H1 (cell line): Measurements from ENCODE around the gene SEPTIN7. TPM values are rescaled to one million over a fixed set of nuclear protein-coding genes. Genes with fewer than 3 reads are reported as not detected.

Source experiments
- BACH1 ChIP-seq: IDR thresholded peaks from 2 replicates; pipeline ENCODE4 v1.6.1; 2012; ENCODE audit warnings: low read length, improper control_type of control experiment
- BCL11A ChIP-seq, 2 experiments: IDR thresholded peaks; one replicate each; pipeline ENCODE4 v1.6.1; 2011; ENCODE audit warnings: low read depth in 2 of 2, low read length in 2 of 2, mild to moderate bottlenecking in 2 of 2
- BRCA1 ChIP-seq: IDR thresholded peaks from 2 replicates; pipeline ENCODE4 v1.6.1; 2012; ENCODE audit warnings: low read depth, low read length, improper control_type of control experiment
- CBX5 ChIP-seq: fragments of 300-800, 300-1000 bp; sonication (generic); IDR thresholded peaks from 2 replicates; pipeline ENCODE4 v1.7.1; 2016; ENCODE audit warnings: antibody characterized with exemption, low read length, low read depth
- CHD1 ChIP-seq: IDR thresholded peaks from 2 replicates; pipeline ENCODE4 v1.6.1; 2012; ENCODE audit warnings: low read depth, low read length, improper control_type of control experiment
- CHD2 ChIP-seq: IDR thresholded peaks from 2 replicates; pipeline ENCODE4 v1.6.1; 2012; ENCODE audit warnings: low read length, improper control_type of control experiment
- GABPA ChIP-seq: IDR thresholded peaks from 2 replicates; pipeline ENCODE4 v1.6.1; 2011; ENCODE audit warnings: mild to moderate bottlenecking, low read length, moderate library complexity, borderline replicate concordance; ENCODE audit not compliant: insufficient read depth
- HDAC6 ChIP-seq: IDR thresholded peaks from one replicate; pipeline ENCODE4 v1.7.1; 2012; ENCODE audit warnings: low read depth, mild to moderate bottlenecking, inconsistent platforms, low read length, moderate library complexity
- KDM1A ChIP-seq: fragments of 200-600, 300-600 bp; sonication (generic); IDR thresholded peaks from 2 replicates; pipeline ENCODE4 v1.7.1; 2016; ENCODE audit warnings: mild to moderate bottlenecking, low read length, borderline replicate concordance
- KDM4A ChIP-seq: IDR thresholded peaks from one replicate; pipeline ENCODE4 v1.7.1; 2012; ENCODE audit warnings: low read depth, mild to moderate bottlenecking, moderate library complexity, low read length, inconsistent platforms; ENCODE audit not compliant: severe bottlenecking
- KDM5A ChIP-seq: fragments of 200-600 bp; IDR thresholded peaks from 2 replicates; pipeline ENCODE4 v1.7.1; 2012; ENCODE audit warnings: mild to moderate bottlenecking, low read length, inconsistent platforms, mixed read lengths
- MAFK ChIP-seq: IDR thresholded peaks from 2 replicates; pipeline ENCODE4 v1.6.1; 2012; ENCODE audit warnings: low read depth, mild to moderate bottlenecking, improper control_type of control experiment, low read length
- MAX ChIP-seq: IDR thresholded peaks from 2 replicates; pipeline ENCODE4 v1.6.1; 2012; ENCODE audit warnings: inconsistent platforms
- NANOG ChIP-seq: IDR thresholded peaks from 2 replicates; pipeline ENCODE4 v1.6.1; 2011; ENCODE audit warnings: low read length, low read depth, mild to moderate bottlenecking, inconsistent platforms; ENCODE audit not compliant: insufficient read depth, poor library complexity, severe bottlenecking
- PHF8 ChIP-seq: fragments of 200-600 bp; sonication (generic); conservative IDR thresholded peaks from 2 replicates; pipeline ENCODE4 v1.7.1; 2012; ENCODE audit warnings: low read depth, mild to moderate bottlenecking, inconsistent platforms, low read length, moderate library complexity
- RBBP5 ChIP-seq: IDR thresholded peaks from 2 replicates; pipeline ENCODE4 v1.7.1; 2012; ENCODE audit warnings: low read depth, mild to moderate bottlenecking, inconsistent platforms, low read length, moderate library complexity, borderline replicate concordance
- RNF2 ChIP-seq: fragments of 200-900, 300-1000 bp; sonication (generic); IDR thresholded peaks from 2 replicates; pipeline ENCODE4 v1.7.1; 2016; ENCODE audit warnings: borderline replicate concordance, low read depth, mild to moderate bottlenecking, antibody characterized with exemption, low read length; ENCODE audit not compliant: poor library complexity, severe bottlenecking; ENCODE audit errors: missing control alignments
- SP4 ChIP-seq: IDR thresholded peaks from 2 replicates; pipeline ENCODE4 v1.6.1; 2012; ENCODE audit warnings: low read length, inconsistent platforms
- SUZ12 ChIP-seq: fragments of 200-600 bp; sonication (generic); IDR thresholded peaks from 2 replicates; pipeline ENCODE4 v1.6.1; 2012; ENCODE audit warnings: mild to moderate bottlenecking, inconsistent platforms, low read length, moderate library complexity, mixed read lengths
- TAF1 ChIP-seq: IDR thresholded peaks from 2 replicates; pipeline ENCODE4 v1.6.1; 2011; ENCODE audit warnings: mild to moderate bottlenecking, low read depth, low read length
- TAF7 ChIP-seq: optimal IDR thresholded peaks from 2 replicates; pipeline ENCODE3; 2011; ENCODE audit warnings: low read depth, mild to moderate bottlenecking, inconsistent platforms, low read length, moderate library complexity, borderline replicate concordance
- TCF12 ChIP-seq: IDR thresholded peaks from 2 replicates; pipeline ENCODE4 v1.6.1; 2011; ENCODE audit warnings: low read depth, mild to moderate bottlenecking, low read length
- polyA plus RNA-seq, 7 experiments: library from polyadenylated mRNA; depleted of rRNA in 3 of 7; stranded (reverse) in 5 of 7; unstranded in 2 of 7; fragments of >200 nt in 5 of 7; fragments of 200-250 nt in 2 of 7; gene quantifications; 1 replicate in 5 of 7; 2 replicates in 1 of 7; 4 replicates in 1 of 7; pipeline versions ENCODE4 v1.2.1 to v1.2.3, GENCODE V29; 2011 to 2013; ENCODE audit warnings: missing spikeins in 2 of 7, mixed read lengths in 2 of 7
- total RNA-seq: library from RNA; stranded (reverse); fragmentation: NEBNext Ultra II Directional; extraction: Animal tissue kit (Norgen Biotek cat#: 25700); gene quantifications from 2 replicates; pipeline ENCODE4 v1.2.1, GENCODE V29; 2021
- TF ChIP-seq, protein P1 (sequence below): IDR thresholded peaks from 2 replicates; pipeline ENCODE4 v1.6.1; 2012; ENCODE audit warnings: low read length, inconsistent platforms

The SEPTIN7 gene
- total and polyA plus RNA-seq, 2 of the 8 experiments (the other 6 are each of a cell fraction or from before 2014, with no cell fraction given) = 85.3 to 183 TPM

DNA sequence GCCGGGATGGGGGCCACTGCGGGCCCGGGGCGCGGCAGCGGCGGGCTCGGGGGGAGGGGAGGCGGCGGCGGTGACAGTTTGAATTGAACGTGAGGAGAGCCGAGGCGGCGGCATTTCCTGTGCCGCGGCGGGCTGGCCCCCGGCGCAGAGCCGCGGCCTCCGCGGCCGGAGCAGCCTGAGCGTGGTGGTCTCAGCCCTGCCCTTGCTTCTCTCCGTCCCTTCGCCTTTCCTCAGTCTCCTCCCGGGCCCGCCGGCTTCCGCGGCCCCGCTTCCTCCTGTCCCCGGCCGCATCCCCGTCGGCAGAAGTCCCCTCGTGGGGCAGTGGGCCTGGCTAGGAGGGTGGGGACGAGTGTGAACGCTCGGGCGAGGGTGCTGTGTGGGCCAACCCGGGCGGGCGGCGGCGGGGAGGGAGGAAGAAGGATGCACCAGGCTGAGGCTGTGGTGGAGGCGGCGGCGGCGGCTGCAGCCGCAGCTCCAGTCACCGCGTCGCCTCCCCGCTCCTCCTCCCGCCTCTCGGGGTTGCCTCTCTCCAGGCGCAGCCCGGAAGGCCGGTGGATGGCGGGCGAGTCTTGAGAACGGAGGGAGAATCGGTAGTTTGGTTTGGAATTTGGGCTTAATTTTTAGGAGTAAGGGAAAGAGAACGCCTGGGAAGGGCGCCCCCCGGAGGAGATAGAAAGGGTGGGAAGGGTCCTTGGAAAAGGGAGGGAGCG, 690 bp downstream of the SEPTIN7 start (continued):
- TF ChIP-seq RNF2 (no peak), BRCA1 (no peak), SP4 (no peak), BCL11A (IDR thresholded peaks at IDR 0.05; ENCODE audit: low read depth in 2 of 2, low read length in 2 of 2) (no peak), KDM4A (peak; percentile 49), CBX5 (no peak), SUZ12 (no peak), CHD2 (no peak), HDAC6 (no peak), KDM1A (no peak), TAF7 (peak; percentile 15), TCF12 (no peak), KDM5A (0 out of 2 replicates have a peak, but pooled peaks have one; percentile 13), MAX (no peak), CHD1 (no peak), PHF8 (peak; percentile 54; the same call in 1 of the 2 replicates), BACH1 (no peak), TAF1 (0 out of 2 replicates have a peak, but pooled peaks have one; percentile 46), NANOG (no peak), GABPA (no peak), MAFK (no peak), RBBP5 (0 out of 2 replicates have a peak, but pooled peaks have one; percentile 88)
- TF ChIP-seq, protein P1, sequence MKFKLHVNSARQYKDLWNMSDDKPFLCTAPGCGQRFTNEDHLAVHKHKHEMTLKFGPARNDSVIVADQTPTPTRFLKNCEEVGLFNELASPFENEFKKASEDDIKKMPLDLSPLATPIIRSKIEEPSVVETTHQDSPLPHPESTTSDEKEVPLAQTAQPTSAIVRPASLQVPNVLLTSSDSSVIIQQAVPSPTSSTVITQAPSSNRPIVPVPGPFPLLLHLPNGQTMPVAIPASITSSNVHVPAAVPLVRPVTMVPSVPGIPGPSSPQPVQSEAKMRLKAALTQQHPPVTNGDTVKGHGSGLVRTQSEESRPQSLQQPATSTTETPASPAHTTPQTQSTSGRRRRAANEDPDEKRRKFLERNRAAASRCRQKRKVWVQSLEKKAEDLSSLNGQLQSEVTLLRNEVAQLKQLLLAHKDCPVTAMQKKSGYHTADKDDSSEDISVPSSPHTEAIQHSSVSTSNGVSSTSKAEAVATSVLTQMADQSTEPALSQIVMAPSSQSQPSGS = no peak
